HG03442 (cell line): ENCODE data around the gene PRSS50.

Experiments
- ATAC-seq: cut with Tn5 transposase; IDR thresholded peaks from one replicate; pipeline ENCODE4 v1.9.1; 2021; ENCODE audit warnings: mild to moderate bottlenecking, moderate library complexity; ENCODE audit not compliant: unreplicated experiment

The PRSS50 gene

GRCh38 chr3:46729038-46729437, 11.4 kb upstream of the PRSS50 start:
- ATAC-seq: no peak

GRCh38 chr3:46725621-46726314, 8.1 kb upstream of the PRSS50 start:
- no peak for ATAC-seq

- no peak for ATAC-seq
These were observed 6.8 kb upstream of the PRSS50 start for GRCh38 chr3:46724424-46724823.

- no peak for ATAC-seq
These were observed 4.8 kb upstream of the PRSS50 start for GRCh38 chr3:46722443-46722842.

- ATAC-seq: no peak
These were observed 3.3 kb upstream of the PRSS50 start for GRCh38 chr3:46721009-46721408.

- ATAC-seq: no peak
These were observed 2.1 kb upstream of the PRSS50 start for GRCh38 chr3:46719735-46720271.

GRCh38 chr3:46719044-46719565, 1.4 kb upstream of the PRSS50 start:
- ATAC-seq: no peak

- no peak for ATAC-seq
These were observed 918 bp downstream of the PRSS50 start for GRCh38 chr3:46716461-46717441.

- no peak for ATAC-seq
These were observed 2.0 kb downstream of the PRSS50 start for GRCh38 chr3:46715507-46716175.

GRCh38 chr3:46714728-46715506, 2.8 kb downstream of the PRSS50 start:
- ATAC-seq: no peak

GRCh38 chr3:46713898-46714552, 3.6 kb downstream of the PRSS50 start:
- peak; percentile 70 for ATAC-seq

- ATAC-seq: no peak
These were observed 4.4 kb downstream of the PRSS50 start for GRCh38 chr3:46713050-46713897.

GRCh38 chr3:46712191-46713049, 5.2 kb downstream of the PRSS50 start:
- ATAC-seq: no peak

GRCh38 chr3:46711760-46712159, 5.9 kb downstream of the PRSS50 start:
- no peak for ATAC-seq

GRCh38 chr3:46711305-46711704, 6.4 kb downstream of the PRSS50 start:
- no peak for ATAC-seq

GRCh38 chr3:46710671-46711295, 6.9 kb downstream of the PRSS50 start:
- ATAC-seq: no peak

- no peak for ATAC-seq
These were observed 7.4 kb downstream of the PRSS50 start for GRCh38 chr3:46710229-46710628.
